COLO668 (cell line): ENCODE measurements around the gene ABHD16B.
"Not testable (repeated sequence)": the region's sequence is repeated elsewhere in the genome, so short reads cannot be mapped to it uniquely, and the experiment has no call there.

Source experiments
- DNase-seq: peaks from one replicate; lab custom pipeline; 2025; ENCODE audit not compliant: unreplicated experiment; lab: John Stamatoyannopoulos, UW

ABHD16B gene

DNA sequence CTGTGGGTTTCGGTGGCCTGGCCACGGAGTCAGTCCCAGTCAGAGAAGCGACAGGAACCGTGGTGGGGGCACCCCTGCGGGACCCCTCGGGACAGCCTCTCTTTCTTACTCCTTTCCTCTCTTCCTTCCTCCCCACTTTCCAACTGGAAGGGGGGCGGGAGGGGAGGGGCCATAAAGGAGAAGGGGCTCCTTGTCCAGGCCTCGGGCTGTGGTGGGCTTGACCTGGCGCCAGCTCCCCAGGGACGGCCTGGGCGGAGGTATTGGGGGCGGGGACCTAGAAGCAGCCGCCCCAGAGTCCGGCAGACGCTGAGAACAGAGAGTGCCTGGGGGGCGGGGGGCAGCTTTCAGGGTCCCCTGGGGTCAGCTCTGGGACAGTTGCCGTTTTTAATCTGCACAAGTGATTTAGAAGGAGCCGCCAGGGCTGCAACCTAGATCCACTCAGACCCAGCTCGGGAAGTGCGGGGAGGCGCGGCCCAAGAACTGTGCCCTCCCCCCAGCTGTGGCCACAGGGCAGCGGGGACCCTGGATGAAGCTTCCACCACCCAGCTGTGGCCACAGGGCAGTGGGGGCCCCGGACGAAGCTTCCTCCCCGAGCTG lies 6.4 kb upstream of the ABHD16B start:
- DNase-seq: no peak

- no peak for DNase-seq
These were observed 5.8 kb upstream of the ABHD16B start for GRCh38 chr20:63855363-63856097.

- DNase-seq: no peak
These were observed 5.2 kb upstream of the ABHD16B start for GRCh38 chr20:63856098-63856511.

- DNase-seq: no peak
These were observed 3.4 kb upstream of the ABHD16B start for GRCh38 chr20:63857764-63858392.

- no peak for DNase-seq
These were observed 2.7 kb upstream of the ABHD16B start for GRCh38 chr20:63858393-63859165.

DNA sequence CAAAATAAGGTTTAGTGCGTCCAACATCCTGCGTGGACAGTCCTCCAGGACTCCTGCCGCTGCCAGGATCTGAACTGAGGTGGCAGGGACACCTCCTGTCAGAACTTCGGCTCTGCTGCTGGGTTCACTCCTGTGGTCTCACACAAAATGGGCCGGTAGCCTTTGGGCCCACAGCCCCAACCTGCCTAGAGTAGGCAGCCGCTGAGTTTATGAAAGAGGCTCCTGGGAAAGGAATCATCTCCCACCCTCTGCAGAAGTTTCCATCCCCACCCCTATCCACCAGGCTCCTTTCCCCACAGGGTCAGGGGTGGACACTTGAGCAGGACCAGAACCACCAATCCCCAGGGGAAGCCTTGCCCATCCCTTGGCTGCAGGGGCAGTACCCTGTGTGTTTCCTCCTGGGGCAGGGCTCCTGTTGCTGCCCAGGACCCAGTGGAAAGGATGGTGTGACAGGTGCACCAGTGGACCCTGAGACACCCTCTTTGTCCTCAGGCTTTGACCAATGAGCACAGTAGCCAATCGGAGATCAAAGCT lies 2.1 kb upstream of the ABHD16B start:
- no peak for DNase-seq

GRCh38 chr20:63860325-63861051 lies 810 bp upstream of the ABHD16B start:
- DNase-seq: no peak

DNA sequence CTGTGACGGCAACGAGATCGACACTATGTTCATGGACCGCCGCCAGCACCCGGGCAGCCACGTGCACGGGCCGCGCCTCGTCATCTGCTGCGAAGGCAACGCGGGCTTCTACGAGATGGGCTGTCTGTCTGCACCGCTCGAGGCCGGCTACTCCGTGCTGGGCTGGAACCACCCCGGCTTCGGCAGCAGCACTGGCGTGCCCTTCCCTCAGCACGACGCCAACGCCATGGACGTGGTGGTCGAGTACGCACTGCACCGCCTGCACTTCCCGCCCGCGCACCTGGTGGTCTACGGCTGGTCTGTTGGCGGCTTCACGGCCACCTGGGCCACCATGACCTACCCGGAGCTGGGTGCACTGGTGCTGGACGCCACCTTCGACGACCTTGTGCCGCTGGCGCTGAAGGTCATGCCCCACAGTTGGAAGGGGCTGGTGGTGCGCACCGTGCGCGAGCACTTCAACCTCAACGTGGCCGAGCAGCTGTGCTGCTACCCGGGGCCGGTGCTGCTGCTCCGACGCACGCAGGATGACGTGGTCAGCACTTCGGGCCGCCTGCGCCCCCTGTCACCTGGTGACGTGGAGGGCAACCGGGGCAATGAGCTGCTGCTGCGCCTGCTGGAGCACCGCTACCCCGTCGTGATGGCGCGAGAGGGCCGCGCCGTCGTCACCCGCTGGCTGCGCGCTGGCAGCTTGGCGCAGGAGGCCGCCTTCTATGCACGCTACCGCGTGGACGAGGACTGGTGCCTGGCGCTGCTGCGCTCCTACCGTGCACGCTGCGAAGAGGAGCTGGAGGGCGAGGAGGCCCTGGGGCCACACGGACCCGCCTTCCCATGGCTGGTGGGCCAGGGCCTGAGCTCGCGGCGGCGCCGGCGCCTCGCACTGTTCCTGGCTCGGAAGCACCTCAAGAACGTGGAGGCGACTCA lies 943 bp downstream of the ABHD16B start:
- no peak for DNase-seq

DNA sequence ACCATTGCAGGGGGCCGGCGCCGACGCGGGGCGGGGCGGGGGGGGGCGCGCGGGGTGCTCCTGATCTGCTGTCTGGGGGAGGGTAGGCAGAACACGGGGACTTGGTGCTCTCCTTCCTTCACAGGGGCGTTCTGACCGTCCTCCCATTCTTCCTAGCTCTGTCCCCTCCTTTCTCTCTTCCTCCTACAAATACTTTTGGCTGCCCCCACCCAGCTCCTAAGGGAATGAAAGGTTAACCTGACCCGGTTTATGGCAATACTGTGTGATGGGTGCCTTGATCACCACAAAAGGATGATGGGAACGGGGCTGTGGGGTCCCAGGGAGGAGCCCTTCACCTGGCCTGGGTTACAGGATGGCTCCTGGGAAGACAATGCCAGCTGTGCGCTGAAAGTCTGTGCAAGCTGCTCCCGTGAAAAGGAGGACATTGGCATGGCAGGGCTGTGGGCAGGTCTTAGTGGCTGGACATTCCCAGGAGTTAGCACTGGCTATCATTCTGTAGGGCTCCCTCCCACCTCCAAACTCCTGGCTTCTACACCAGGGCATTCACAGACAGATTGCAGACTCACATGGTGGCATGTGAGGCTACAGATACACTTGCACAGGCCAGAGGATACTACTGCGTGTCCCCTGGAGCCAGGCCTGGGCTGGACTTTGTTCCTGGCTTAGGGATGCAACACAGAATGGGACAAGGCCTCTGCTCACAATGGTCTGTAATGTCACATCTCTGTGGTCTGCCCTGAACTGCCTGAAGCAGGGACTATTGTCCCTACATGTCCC lies 1.9 kb downstream of the ABHD16B start:
- no peak for DNase-seq

DNA sequence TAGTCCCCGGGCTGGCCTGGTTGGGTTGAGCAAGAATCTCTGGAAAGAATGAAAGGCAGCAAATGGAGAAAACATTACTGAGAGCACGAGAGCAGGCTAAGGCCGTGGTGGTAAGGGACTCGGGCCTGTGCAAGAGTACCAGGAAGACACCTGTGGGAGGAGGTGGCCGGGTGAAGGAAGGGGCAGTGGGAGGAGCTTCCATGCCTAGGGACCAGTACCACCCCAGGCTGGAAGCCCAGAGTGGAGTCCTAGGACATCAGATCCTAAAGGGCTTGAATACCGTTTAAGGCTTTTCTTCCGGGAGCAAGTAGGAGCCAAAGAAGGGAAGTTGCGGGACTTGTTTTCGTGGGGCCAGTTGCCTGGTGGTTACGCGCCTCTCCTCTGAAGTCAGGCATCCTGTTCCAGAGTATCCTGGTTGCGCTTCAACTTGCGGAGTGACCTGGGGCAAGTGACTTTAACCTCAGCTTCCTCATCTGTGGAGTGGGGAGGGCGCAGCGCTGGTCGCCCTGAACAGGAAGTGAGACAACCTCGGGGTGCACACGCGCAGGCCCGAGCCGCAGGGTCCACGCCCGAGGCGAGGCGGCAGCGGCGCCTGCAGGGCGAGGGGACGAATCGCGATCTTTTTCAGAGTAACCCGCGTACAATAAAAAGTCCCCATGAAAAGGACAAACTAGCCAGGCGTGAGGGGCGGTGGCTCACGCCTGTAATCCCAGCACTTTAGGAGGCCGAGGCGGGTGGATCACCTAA lies 2.7 kb downstream of the ABHD16B start:
- DNase-seq: peak; percentile 93

- DNase-seq: no peak
These were observed 3.3 kb downstream of the ABHD16B start for GRCh38 chr20:63864545-63864977.

DNA sequence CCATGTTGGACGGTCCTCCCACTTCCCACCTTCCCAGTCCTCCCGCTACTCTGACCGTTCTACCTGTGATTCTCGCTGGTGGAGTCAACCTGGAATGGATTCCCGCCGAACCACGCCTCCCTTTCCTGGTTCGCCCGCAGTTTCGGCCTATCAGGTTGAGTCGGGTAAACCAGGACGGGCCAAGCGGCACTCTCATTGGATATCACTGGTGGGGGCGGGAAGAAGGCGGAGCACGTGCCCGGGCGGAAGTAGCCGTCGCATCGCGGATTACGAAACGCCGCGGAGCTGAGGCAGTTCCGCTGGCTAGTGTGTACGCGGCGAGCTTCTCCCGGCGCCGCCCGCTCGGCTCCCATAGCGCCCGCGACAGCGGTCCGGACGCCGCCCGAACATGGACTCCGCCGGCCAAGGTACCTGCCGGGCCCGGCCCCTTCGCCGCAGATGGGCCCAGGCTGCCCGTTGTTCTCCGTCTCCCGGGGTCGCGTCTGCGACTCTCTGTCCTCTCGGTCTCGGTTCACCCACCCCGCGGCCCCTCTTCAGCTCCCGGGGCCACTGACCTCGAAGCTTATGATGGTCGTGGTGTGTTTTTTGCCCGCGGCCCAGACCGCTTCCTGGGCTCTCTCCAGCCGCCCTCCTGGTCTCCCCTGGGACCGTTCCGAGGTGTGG lies 3.8 kb downstream of the ABHD16B start, which contains the start of gene TPD52L2:
TPD52L2 (plus strand) TSS at position 293 of the 663 bp plus-strand sequence; CDS start at position 389, 96 bp downstream.
- DNase-seq: peak; percentile 99

- DNase-seq: not testable (repeated sequence)
These were observed 5.7 kb downstream of the ABHD16B start for GRCh38 chr20:63867042-63867441.

GRCh38 chr20:63868264-63868663 lies 7.0 kb downstream of the ABHD16B start:
- no peak for DNase-seq

DNA sequence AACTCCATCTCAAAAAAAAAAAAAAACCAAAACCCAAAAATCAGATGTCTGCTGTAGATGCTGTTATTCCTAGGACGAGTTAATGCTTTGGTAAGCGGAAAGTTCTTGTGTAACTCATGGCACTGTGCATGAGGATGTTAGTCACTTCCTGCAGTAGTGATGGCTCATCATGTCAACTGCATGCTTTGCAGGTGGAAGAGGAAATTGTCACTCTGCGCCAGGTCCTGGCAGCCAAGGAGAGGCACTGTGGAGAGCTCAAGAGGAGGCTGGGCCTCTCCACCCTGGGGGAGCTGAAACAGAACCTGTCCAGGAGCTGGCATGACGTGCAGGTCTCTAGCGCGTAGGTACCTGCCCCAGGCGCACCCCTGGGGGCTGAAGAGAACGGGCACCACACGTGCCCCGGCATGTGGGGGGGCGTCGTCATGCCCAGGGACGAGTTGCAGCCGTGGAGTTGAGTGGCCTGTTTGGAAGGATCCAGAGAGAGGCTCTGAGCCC lies 12.2 kb downstream of the ABHD16B start:
- no peak for DNase-seq

GRCh38 chr20:63874241-63874640 lies 12.9 kb downstream of the ABHD16B start:
- DNase-seq: not testable (repeated sequence)

DNA sequence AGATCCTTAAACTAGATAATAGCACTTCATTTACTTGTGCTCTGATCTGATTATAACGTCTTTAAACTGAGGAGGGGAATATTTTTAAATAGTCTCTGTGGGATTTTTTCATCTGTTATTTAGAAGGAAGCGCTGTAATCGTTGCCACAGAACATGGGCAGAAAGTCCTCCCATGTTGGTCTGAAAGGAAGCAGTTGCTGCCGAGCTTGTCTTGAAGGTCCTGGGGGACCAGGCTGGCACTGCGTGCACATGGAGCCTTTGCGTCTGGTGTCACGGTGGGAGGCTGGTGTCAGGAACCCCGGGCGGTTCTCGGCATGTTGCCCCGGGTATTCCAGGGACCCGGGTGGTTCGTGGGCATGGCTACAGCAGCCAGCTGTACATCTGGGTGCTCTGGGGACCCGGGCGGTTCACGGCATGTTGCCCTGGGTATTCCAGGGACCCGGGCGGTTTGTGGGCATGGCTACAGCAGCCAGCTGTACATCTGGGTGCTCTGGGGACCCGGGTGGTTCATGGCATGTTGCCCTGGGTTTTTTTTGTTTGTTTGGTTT lies 15.3 kb downstream of the ABHD16B start:
- DNase-seq: no peak
